H7 (cell line): Measurements from ENCODE around the gene HLA-DQB2. TPM values are rescaled to one million over a fixed set of nuclear protein-coding genes. Genes with fewer than 3 reads are reported as not detected.

Source experiments
- DNase-seq: peaks from one replicate; pipeline ENCODE4 v3.0.0; 2012
- H3K27me3 ChIP-seq: 2 replicates; pipeline ENCODE4 v1.6.0; 2011; ENCODE audit warnings: mild to moderate bottlenecking, low read length; ENCODE audit not compliant: control insufficient read depth, insufficient read depth
- H3K36me3 ChIP-seq: replicated peaks from 2 replicates; pipeline ENCODE4 v1.5.1; 2011; ENCODE audit warnings: low read length; ENCODE audit not compliant: control insufficient read depth, insufficient read depth
- H3K4me3 ChIP-seq: 2 replicates; pipeline ENCODE4 v1.5.1; 2011; ENCODE audit warnings: low read depth, mild to moderate bottlenecking, control low read depth, low read length, moderate library complexity; ENCODE audit not compliant: insufficient read depth
- total RNA-seq: library from RNA; depleted of rRNA; stranded (reverse); fragments of >200 nt; shearing (Covaris generic); gene quantifications from 2 replicates; pipeline ENCODE4 v1.2.3, GENCODE V29; 2014; rRNA removed

Gene HLA-DQB2
- total RNA-seq, 1 experiment from 2014 or later: not detected

DNA sequence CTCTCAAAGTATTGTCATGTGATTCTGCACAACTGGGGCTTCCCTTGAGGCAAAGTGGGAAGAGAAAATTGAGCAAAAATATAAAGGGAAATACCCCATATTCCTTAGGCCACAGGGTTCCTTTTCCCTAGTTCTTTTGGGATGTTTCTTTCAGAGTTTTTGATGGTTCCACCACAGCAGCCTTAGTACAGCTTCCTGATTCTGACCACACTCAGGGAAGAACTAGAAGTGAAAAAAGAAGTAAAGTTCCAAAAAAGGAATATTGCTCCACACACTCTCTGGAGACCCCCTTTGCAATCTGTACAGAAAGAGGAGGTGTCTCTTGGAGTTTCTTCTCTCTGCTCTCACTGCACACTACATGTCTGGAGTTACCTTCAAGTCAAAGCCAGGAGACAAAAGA, 50.1 kb downstream of the HLA-DQB2 start:
- no peak for DNase-seq
- Histone ChIP-seq H3K36me3 (no peaks in the 10 kb centered on the region), H3K4me3 (no peak overlapping the region), H3K27me3 (no peaks in the 10 kb centered on the region)

DNA sequence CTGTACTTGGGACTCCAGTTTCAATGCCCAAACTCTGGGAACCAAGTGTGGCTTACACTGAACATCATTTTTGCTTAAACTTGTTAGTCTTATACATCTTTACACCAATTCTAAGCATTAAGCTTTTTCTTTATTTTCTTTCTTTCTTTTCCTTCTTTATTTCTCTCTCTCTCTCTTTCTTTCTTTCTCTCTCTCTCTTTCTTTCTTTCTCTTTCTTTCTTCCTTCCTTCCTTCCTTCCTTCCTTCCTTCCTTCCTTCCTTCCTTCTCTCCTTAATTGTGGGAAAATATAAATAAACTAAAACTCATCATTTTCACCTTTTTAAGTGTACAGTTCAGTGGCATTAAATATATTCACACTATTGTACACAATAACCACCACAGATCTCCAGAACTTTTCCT, 53.7 kb downstream of the HLA-DQB2 start:
- Histone ChIP-seq H3K36me3 (no peaks in the 10 kb centered on the region), H3K27me3 (no peaks in the 10 kb centered on the region), H3K4me3 (no peak overlapping the region)
- DNase-seq: no peak

Other genes with a start within 250 kb of the HLA-DQB2 start
- gene HLA-DRB5, start 233.2 kb downstream of the HLA-DQB2 start, total RNA-seq: 0.21 TPM in 1 of 2 replicates, not detected in the other
- gene HLA-DRB1, start 173.7 kb downstream of the HLA-DQB2 start, total RNA-seq: 0.48 TPM in 1 of 2 replicates, not detected in the other
- gene HLA-DQA1, start 126.1 kb downstream of the HLA-DQB2 start, total RNA-seq: not detected in 2 replicates
- under 0.01 TPM in 1 of 2 replicates, not detected in the other for gene HLA-DQB1, start 96.9 kb downstream of the HLA-DQB2 start, total RNA-seq
- gene HLA-DQA2, start 22.1 kb downstream of the HLA-DQB2 start, total RNA-seq: not detected in 2 replicates
- not detected in 2 replicates for gene HLA-DOB, start 53.5 kb upstream of the HLA-DQB2 start, total RNA-seq
- gene TAP2, start 75.2 kb upstream of the HLA-DQB2 start, total RNA-seq: 1.1 and 2.7 TPM in 2 replicates
- gene PSMB8, start 80.5 kb upstream of the HLA-DQB2 start, total RNA-seq: 2.6 and 4.6 TPM in 2 replicates
- gene TAP1, start 90.2 kb upstream of the HLA-DQB2 start, total RNA-seq: 1.7 and 2.8 TPM in 2 replicates
- gene PSMB9, start 90.7 kb upstream of the HLA-DQB2 start, total RNA-seq: not detected in 2 replicates
- 0.17 and 0.55 TPM in 2 replicates for gene HLA-DMB, start 177.5 kb upstream of the HLA-DQB2 start, total RNA-seq
- 1.9 and 4.1 TPM in 2 replicates for gene HLA-DMA, start 189.6 kb upstream of the HLA-DQB2 start, total RNA-seq
- gene BRD2, start 205.1 kb upstream of the HLA-DQB2 start, total RNA-seq: 121 and 182 TPM in 2 replicates
- gene HLA-DOA, start 246.1 kb upstream of the HLA-DQB2 start, total RNA-seq: 2.3 and 6.1 TPM in 2 replicates